ENCODE data around the gene TMEM94.

Gene TMEM94

GRCh38 chr17:75524269-75524969, 68.0 kb downstream of the TMEM94 start:
- DNase-seq (ENCODE audit: low read depth) = no peak
- Histone ChIP-seq H3K36me3 (ENCODE audit: control insufficient read depth, insufficient read depth, low read length, severe bottlenecking) (no peaks in the 10 kb centered on the region), H3K4me1 (ENCODE audit: control insufficient read depth, insufficient read depth, low read length) (peaks cover 4% of the 10 kb centered on the region), H3K9me3 (ENCODE audit: control insufficient read depth, low read length) (no peaks in the 10 kb centered on the region), H3K27me3 (replicated peaks; ENCODE audit: control insufficient read depth, insufficient read depth, low read length) (peaks cover 21% of the 10 kb centered on the region), H3K4me3 (ENCODE audit: low read length) (peak overlapping the region; percentile 59), H3K9ac (ENCODE audit: low read length) (no peak overlapping the region)

GRCh38 chr17:75524970-75525805, 68.8 kb downstream of the TMEM94 start, which contains the start of gene LLGL2:
Gene LLGL2, plus strand, starts transcription at chr17:75525697. Its CDS starts 17,730 bp downstream, at chr17:75543427.
- Histone ChIP-seq H3K4me1 (ENCODE audit: control insufficient read depth, insufficient read depth, low read length) (peaks cover 4% of the 10 kb centered on the region), H3K4me3 (ENCODE audit: low read length) (peak within 1 kb of the TSS; percentile 59), H3K9ac (ENCODE audit: low read length) (no peak within 1 kb of the TSS), H3K36me3 (ENCODE audit: control insufficient read depth, insufficient read depth, low read length, severe bottlenecking) (no peaks in the 10 kb centered on the region), H3K9me3 (ENCODE audit: control insufficient read depth, low read length) (no peaks in the 10 kb centered on the region), H3K27me3 (replicated peaks; ENCODE audit: control insufficient read depth, insufficient read depth, low read length) (peaks cover 21% of the 10 kb centered on the region)
- peak; percentile 66 for DNase-seq (ENCODE audit: low read depth)

- Histone ChIP-seq H3K4me3 (ENCODE audit: low read length) (peak overlapping the region; percentile 52), H3K9me3 (ENCODE audit: control insufficient read depth, low read length) (no peaks in the 10 kb centered on the region), H3K9ac (ENCODE audit: low read length) (no peak overlapping the region), H3K27me3 (replicated peaks; ENCODE audit: control insufficient read depth, insufficient read depth, low read length) (peaks cover 21% of the 10 kb centered on the region), H3K36me3 (ENCODE audit: control insufficient read depth, insufficient read depth, low read length, severe bottlenecking) (no peaks in the 10 kb centered on the region), H3K4me1 (ENCODE audit: control insufficient read depth, insufficient read depth, low read length) (peaks cover 4% of the 10 kb centered on the region)
- no peak for DNase-seq (ENCODE audit: low read depth)
Observed at GRCh38 chr17:75525806-75526554, 69.5 kb downstream of the TMEM94 start.

GRCh38 chr17:75526555-75527270, 70.3 kb downstream of the TMEM94 start:
- H3K9me3 ChIP-seq (ENCODE audit: control insufficient read depth, low read length) = no peaks in the 10 kb centered on the region

GRCh38 chr17:75530837-75531720, 74.6 kb downstream of the TMEM94 start:
- Histone ChIP-seq H3K4me3 (ENCODE audit: low read length) (no peak overlapping the region), H3K36me3 (ENCODE audit: control insufficient read depth, insufficient read depth, low read length, severe bottlenecking) (no peaks in the 10 kb centered on the region), H3K9me3 (ENCODE audit: control insufficient read depth, low read length) (no peaks in the 10 kb centered on the region), H3K4me1 (ENCODE audit: control insufficient read depth, insufficient read depth, low read length) (peaks cover 4% of the 10 kb centered on the region), H3K9ac (ENCODE audit: low read length) (no peak overlapping the region), H3K27me3 (replicated peaks; ENCODE audit: control insufficient read depth, insufficient read depth, low read length) (peaks cover 50% of the 10 kb centered on the region)
- no peak for DNase-seq (ENCODE audit: low read depth)

More at GRCh38 chr17:75526555-75527270, 70.3 kb downstream of the TMEM94 start:
- H3K27me3 ChIP-seq (replicated peaks; ENCODE audit: control insufficient read depth, insufficient read depth, low read length) = peaks cover 27% of the 10 kb centered on the region
- H3K4me1 ChIP-seq (ENCODE audit: control insufficient read depth, insufficient read depth, low read length) = peaks cover 4% of the 10 kb centered on the region
- DNase-seq (ENCODE audit: low read depth) = no peak
- H3K36me3 ChIP-seq (ENCODE audit: control insufficient read depth, insufficient read depth, low read length, severe bottlenecking) = no peaks in the 10 kb centered on the region
- H3K9ac ChIP-seq (ENCODE audit: low read length) = no peak overlapping the region
- H3K4me3 ChIP-seq (ENCODE audit: low read length) = no peak overlapping the region

- DNase-seq (ENCODE audit: low read depth) = no peak
- Histone ChIP-seq H3K27me3 (replicated peaks; ENCODE audit: control insufficient read depth, insufficient read depth, low read length) (peaks cover 49% of the 10 kb centered on the region), H3K4me1 (ENCODE audit: control insufficient read depth, insufficient read depth, low read length) (no peaks in the 10 kb centered on the region)
Observed at GRCh38 chr17:75531721-75532072, 75.3 kb downstream of the TMEM94 start.

GRCh38 chr17:75535119-75535537, 78.7 kb downstream of the TMEM94 start:
- Histone ChIP-seq H3K9ac (ENCODE audit: low read length) (no peak overlapping the region), H3K9me3 (ENCODE audit: control insufficient read depth, low read length) (no peaks in the 10 kb centered on the region), H3K4me1 (ENCODE audit: control insufficient read depth, insufficient read depth, low read length) (no peaks in the 10 kb centered on the region), H3K4me3 (ENCODE audit: low read length) (no peak overlapping the region), H3K27me3 (replicated peaks; ENCODE audit: control insufficient read depth, insufficient read depth, low read length) (peaks cover 49% of the 10 kb centered on the region), H3K36me3 (ENCODE audit: control insufficient read depth, insufficient read depth, low read length, severe bottlenecking) (no peaks in the 10 kb centered on the region)
- no peak for DNase-seq (ENCODE audit: low read depth)

More at GRCh38 chr17:75531721-75532072, 75.3 kb downstream of the TMEM94 start:
- Histone ChIP-seq H3K36me3 (ENCODE audit: control insufficient read depth, insufficient read depth, low read length, severe bottlenecking) (no peaks in the 10 kb centered on the region), H3K9me3 (ENCODE audit: control insufficient read depth, low read length) (no peaks in the 10 kb centered on the region), H3K4me3 (ENCODE audit: low read length) (no peak overlapping the region), H3K9ac (ENCODE audit: low read length) (no peak overlapping the region)

GRCh38 chr17:75535871-75536270, 79.4 kb downstream of the TMEM94 start:
- peaks cover 49% of the 10 kb centered on the region for H3K27me3 ChIP-seq (replicated peaks; ENCODE audit: control insufficient read depth, insufficient read depth, low read length)
- no peak overlapping the region for H3K9ac ChIP-seq (ENCODE audit: low read length)
- no peaks in the 10 kb centered on the region for H3K36me3 ChIP-seq (ENCODE audit: control insufficient read depth, insufficient read depth, low read length, severe bottlenecking)
- no peak overlapping the region for H3K4me3 ChIP-seq (ENCODE audit: low read length)
- no peaks in the 10 kb centered on the region for H3K9me3 ChIP-seq (ENCODE audit: control insufficient read depth, low read length)
- no peak for DNase-seq (ENCODE audit: low read depth)
- H3K4me1 ChIP-seq (ENCODE audit: control insufficient read depth, insufficient read depth, low read length) = no peaks in the 10 kb centered on the region

- H3K27me3 ChIP-seq (replicated peaks; ENCODE audit: control insufficient read depth, insufficient read depth, low read length) = peaks cover 51% of the 10 kb centered on the region
- no peak for DNase-seq (ENCODE audit: low read depth)
- H3K4me3 ChIP-seq (ENCODE audit: low read length) = no peak overlapping the region
- H3K4me1 ChIP-seq (ENCODE audit: control insufficient read depth, insufficient read depth, low read length) = no peaks in the 10 kb centered on the region
- H3K9me3 ChIP-seq (ENCODE audit: control insufficient read depth, low read length) = no peaks in the 10 kb centered on the region
- no peak overlapping the region for H3K9ac ChIP-seq (ENCODE audit: low read length)
- no peaks in the 10 kb centered on the region for H3K36me3 ChIP-seq (ENCODE audit: control insufficient read depth, insufficient read depth, low read length, severe bottlenecking)
Observed at GRCh38 chr17:75536366-75536765, 79.9 kb downstream of the TMEM94 start.
